ENCODE results near the gene ZNF618. TPM values are rescaled to one million over a fixed set of nuclear protein-coding genes. Genes with fewer than 3 reads are reported as not detected.

ZNF618 gene
- polyA plus RNA-seq, 1 of the 3 experiments (the other 2 are of a cell fraction) = 6.2 TPM

- no peak overlapping the region for H3K9ac ChIP-seq
- no peak overlapping the region for H2AFZ ChIP-seq (ENCODE audit: low read depth)
- no peaks in the 10 kb centered on the region; the same call in 1 of the 2 replicates for H3K79me2 ChIP-seq (ENCODE audit: insufficient read depth)
- peaks cover 0 to 47% of the 10 kb centered on the region in 2 experiments; a peak in 1 of 4 replicates for H3K4me1 ChIP-seq (ENCODE audit: control insufficient read depth in 1 of 2, insufficient read depth in 2 of 2, low read depth in 1 of 2, low read length in 1 of 2)
- no peaks in the 10 kb centered on the region for H3K9me2 ChIP-seq
- ChIA-PET CTCF (no interaction called here), POLR2A (no interaction called here)
- DNase-seq = no peak
- H3K4me3 ChIP-seq (ENCODE audit: low read depth in 2 of 2, low read length in 1 of 2) = no peak overlapping the region
- H3K27ac ChIP-seq (ENCODE audit: low read depth in 2 of 2, low read length in 1 of 2) = no peak overlapping the region
- H3K9me3 ChIP-seq = no peaks in the 10 kb centered on the region
- no peaks in the 10 kb centered on the region for H3K27me3 ChIP-seq (ENCODE audit: insufficient read depth)
- TF ChIP-seq NRF1 (IDR thresholded peaks at IDR 0.05; ENCODE audit: low read depth, low read length) = no peak
- TF ChIP-seq FOSL2 (IDR thresholded peaks at IDR 0.05; ENCODE audit: borderline replicate concordance, low read depth) = no peak
- no peak for TF ChIP-seq NFIC (IDR thresholded peaks at IDR 0.05; ENCODE audit: borderline replicate concordance)
- no peak for TF ChIP-seq SIN3A (IDR thresholded peaks at IDR 0.05; ENCODE audit: borderline replicate concordance, low read depth, low read length)
- no peak for TF ChIP-seq YY1 (IDR thresholded peaks at IDR 0.05; ENCODE audit: low read depth)
- no peak for TF ChIP-seq CHD2 (IDR thresholded peaks at IDR 0.05; ENCODE audit: low read length, partially characterized antibody)
- TF ChIP-seq TCF12 (IDR thresholded peaks at IDR 0.05) = no peak
- TF ChIP-seq USF1 (IDR thresholded peaks at IDR 0.05; ENCODE audit: borderline replicate concordance, low read depth) = no peak
- no peak for TF ChIP-seq POLR2AphosphoS5 (IDR thresholded peaks at IDR 0.05; ENCODE audit: low read depth, low read length)
- TF ChIP-seq CTCF (IDR thresholded peaks at IDR 0.05) = no peak
- no peak for TF ChIP-seq ELF1 (IDR thresholded peaks at IDR 0.05)
- no peak for TF ChIP-seq MXI1 (IDR thresholded peaks at IDR 0.05; ENCODE audit: low read depth, low read length)
- 92% methylated on average over 13 of the region's 13 CpGs for WGBS (ENCODE audit: low lambda C conversion rate)
- no peaks in the 10 kb centered on the region; the same call in 1 of the 2 replicates for H4K20me1 ChIP-seq (ENCODE audit: insufficient read depth)
- no peaks in the 10 kb centered on the region for H3F3A ChIP-seq (replicated peaks; ENCODE audit: insufficient read depth)
- H3K4me2 ChIP-seq = no peak overlapping the region
- peaks cover 11 to 28% of the 10 kb centered on the region in 2 experiments for H3K36me3 ChIP-seq (replicated peaks in 1 of 2; ENCODE audit: control insufficient read depth in 1 of 2, insufficient read depth in 2 of 2, low read length in 1 of 2)
These were observed 124.0 kb downstream of the ZNF618 start for GRCh38 chr9:114000063-114000454.

GRCh38 chr9:114000671-114001409 is 124.7 kb downstream of the ZNF618 start:
- WGBS (ENCODE audit: low lambda C conversion rate) = 97% methylated on average over 5 of the region's 8 CpGs
- Histone ChIP-seq H3F3A (replicated peaks; ENCODE audit: insufficient read depth) (no peaks in the 10 kb centered on the region), H3K27ac (ENCODE audit: low read depth in 2 of 2, low read length in 1 of 2) (no peak overlapping the region), H3K9me3 (no peaks in the 10 kb centered on the region), H3K27me3 (ENCODE audit: insufficient read depth) (no peaks in the 10 kb centered on the region), H3K4me1 (ENCODE audit: control insufficient read depth in 1 of 2, insufficient read depth in 2 of 2, low read depth in 1 of 2, low read length in 1 of 2) (peaks cover 0 to 47% of the 10 kb centered on the region in 2 experiments; a peak in 1 of 4 replicates), H3K4me3 (ENCODE audit: low read depth in 2 of 2, low read length in 1 of 2) (no peak overlapping the region), H3K9me2 (no peaks in the 10 kb centered on the region), H3K79me2 (ENCODE audit: insufficient read depth) (no peaks in the 10 kb centered on the region), H4K20me1 (ENCODE audit: insufficient read depth) (no peaks in the 10 kb centered on the region), H3K9ac (no peak overlapping the region), H3K36me3 (replicated peaks in 1 of 2; ENCODE audit: control insufficient read depth in 1 of 2, insufficient read depth in 2 of 2, low read length in 1 of 2) (peaks cover 13 to 30% of the 10 kb centered on the region in 2 experiments), H3K4me2 (no peak overlapping the region), H2AFZ (ENCODE audit: low read depth) (no peak overlapping the region)
- ChIA-PET POLR2A (no interaction called here), CTCF (no interaction called here)
- DNase-seq = no peak
- TF ChIP-seq CTCF (IDR thresholded peaks at IDR 0.05) = no peak
- TF ChIP-seq NRF1 (IDR thresholded peaks at IDR 0.05; ENCODE audit: low read depth, low read length) = no peak
- TF ChIP-seq ZBTB33 (IDR thresholded peaks at IDR 0.05; ENCODE audit: borderline replicate concordance, low read depth) = no peak
- TF ChIP-seq MAX (IDR thresholded peaks at IDR 0.05; ENCODE audit: low read depth) = no peak
- no peak for TF ChIP-seq FOXM1 (IDR thresholded peaks at IDR 0.05; ENCODE audit: low read depth)
- no peak for TF ChIP-seq EZH2phosphoT487 (IDR thresholded peaks at IDR 0.05; ENCODE audit: borderline replicate concordance, low read depth)
- TF ChIP-seq MEF2A (IDR thresholded peaks at IDR 0.05; ENCODE audit: borderline replicate concordance, low read depth) = no peak
- no peak for TF ChIP-seq PBX3 (IDR thresholded peaks at IDR 0.05)
- no peak for TF ChIP-seq CHD2 (IDR thresholded peaks at IDR 0.05; ENCODE audit: low read length, partially characterized antibody)
- no peak for TF ChIP-seq ELF1 (IDR thresholded peaks at IDR 0.05)
- no peak for TF ChIP-seq EP300 (IDR thresholded peaks at IDR 0.05; ENCODE audit: borderline replicate concordance in 1 of 2, low read depth in 1 of 2, low read length in 1 of 2)
